Trophoblast cell (in vitro differentiated cells and primary cell): ENCODE data around the gene PERM1.
A peak's percentile ranks its signal among the peaks of the same experiment; 100 is the strongest.

Experiments used
- DNase-seq, 2 donors: peaks; one replicate each; pipeline ENCODE4 v3.0.0-alpha.2; 2016
- H2AFZ ChIP-seq: 2 replicates; pipeline ENCODE4 v1.6.1; 2013; ENCODE audit warnings: low read length, moderate library complexity, mild to moderate bottlenecking; ENCODE audit not compliant: insufficient read depth, poor library complexity
- H2AK5ac ChIP-seq: 2 replicates; pipeline ENCODE4 v1.6.1; 2013; ENCODE audit warnings: mild to moderate bottlenecking, low read length
- H2BK120ac ChIP-seq: 2 replicates; pipeline ENCODE4 v1.6.1; 2013; ENCODE audit warnings: low read length, mild to moderate bottlenecking, moderate library complexity; ENCODE audit not compliant: insufficient read depth, poor library complexity
- H2BK12ac ChIP-seq: 2 replicates; pipeline ENCODE4 v1.6.1; 2013; ENCODE audit warnings: mild to moderate bottlenecking, low read length, moderate library complexity
- H2BK5ac ChIP-seq: 2 replicates; pipeline ENCODE4 v1.6.1; 2013; ENCODE audit warnings: low read length, low read depth, moderate library complexity, mild to moderate bottlenecking; ENCODE audit not compliant: poor library complexity
- H3K14ac ChIP-seq: 2 replicates; pipeline ENCODE4 v1.6.1; 2013; ENCODE audit warnings: mild to moderate bottlenecking, low read length
- H3K18ac ChIP-seq: 2 replicates; pipeline ENCODE4 v1.6.1; 2013; ENCODE audit warnings: mild to moderate bottlenecking, low read length
- H3K23ac ChIP-seq: 2 replicates; pipeline ENCODE4 v1.6.1; 2013; ENCODE audit warnings: low read length
- H3K27ac ChIP-seq: 2 replicates; pipeline ENCODE4 v1.5.1; 2013; ENCODE audit warnings: low read depth, mild to moderate bottlenecking, inconsistent platforms, low read length, moderate library complexity
- H3K27me3 ChIP-seq: 2 replicates; pipeline ENCODE4 v1.6.1; 2013; ENCODE audit warnings: inconsistent platforms, mild to moderate bottlenecking, low read length, moderate library complexity; ENCODE audit not compliant: insufficient read depth
- H3K36me3 ChIP-seq, 2 experiments: 1 replicate in 1 of 2; 2 replicates in 1 of 2; pipeline ENCODE4 v1.6.1; 2013; ENCODE audit warnings: low read length in 2 of 2, mild to moderate bottlenecking in 2 of 2, moderate library complexity in 1 of 2; ENCODE audit not compliant: insufficient read depth in 2 of 2, control insufficient read depth in 1 of 2
- H3K4ac ChIP-seq: 2 replicates; pipeline ENCODE4 v1.6.1; 2013; ENCODE audit warnings: low read depth, mild to moderate bottlenecking, low read length, moderate library complexity
- H3K4me1 ChIP-seq, 2 experiments: 1 replicate in 1 of 2; 2 replicates in 1 of 2; pipeline ENCODE4 v1.6.1; 2013; ENCODE audit warnings: low read length in 2 of 2, mild to moderate bottlenecking in 2 of 2, moderate library complexity in 1 of 2; ENCODE audit not compliant: insufficient read depth in 2 of 2, control insufficient read depth in 1 of 2
- H3K4me2 ChIP-seq: 2 replicates; pipeline ENCODE4 v1.6.1; 2013; ENCODE audit warnings: inconsistent platforms, mild to moderate bottlenecking, low read length, moderate library complexity
- H3K4me3 ChIP-seq: 2 replicates; pipeline ENCODE4 v1.5.1; 2013; ENCODE audit warnings: mild to moderate bottlenecking, low read depth, low read length, inconsistent platforms
- H3K79me1 ChIP-seq: one replicate; pipeline ENCODE4 v1.6.1; 2013; ENCODE audit warnings: low read length
- H3K79me2 ChIP-seq: 2 replicates; pipeline ENCODE4 v1.6.1; 2013; ENCODE audit warnings: low read length, mild to moderate bottlenecking; ENCODE audit not compliant: control insufficient read depth, insufficient read depth, poor library complexity
- H3K9ac ChIP-seq: 2 replicates; pipeline ENCODE4 v1.6.1; 2013; ENCODE audit warnings: mild to moderate bottlenecking, low read length
- H3K9me3 ChIP-seq: 2 replicates; pipeline ENCODE4 v1.6.1; 2013; ENCODE audit warnings: low read depth, mild to moderate bottlenecking, control low read depth, inconsistent platforms, low read length; ENCODE audit not compliant: insufficient read depth
- H4K12ac ChIP-seq: 2 replicates; pipeline ENCODE4 v1.6.1; 2013; ENCODE audit warnings: low read depth, mild to moderate bottlenecking, low read length, moderate library complexity
- H4K8ac ChIP-seq: 2 replicates; pipeline ENCODE4 v1.6.1; 2013; ENCODE audit warnings: low read depth, mild to moderate bottlenecking, low read length, moderate library complexity
- H4K91ac ChIP-seq: one replicate; pipeline ENCODE4 v1.6.1; 2013; ENCODE audit warnings: low read depth, mild to moderate bottlenecking, low read length, moderate library complexity
- WGBS: extraction: QIAGEN DNeasy Blood & Tissue Kit; methylation state at CpG from one replicate; pipeline ENCODE4 v1.1.7; 2013; ENCODE audit warnings: missing lambda C conversion rate; ENCODE audit not compliant: insufficient read length, insufficient coverage; ENCODE audit errors: extremely low coverage; 5-methylcytosine and 5-hydroxymethylcytosine counted together

PERM1 gene

DNA sequence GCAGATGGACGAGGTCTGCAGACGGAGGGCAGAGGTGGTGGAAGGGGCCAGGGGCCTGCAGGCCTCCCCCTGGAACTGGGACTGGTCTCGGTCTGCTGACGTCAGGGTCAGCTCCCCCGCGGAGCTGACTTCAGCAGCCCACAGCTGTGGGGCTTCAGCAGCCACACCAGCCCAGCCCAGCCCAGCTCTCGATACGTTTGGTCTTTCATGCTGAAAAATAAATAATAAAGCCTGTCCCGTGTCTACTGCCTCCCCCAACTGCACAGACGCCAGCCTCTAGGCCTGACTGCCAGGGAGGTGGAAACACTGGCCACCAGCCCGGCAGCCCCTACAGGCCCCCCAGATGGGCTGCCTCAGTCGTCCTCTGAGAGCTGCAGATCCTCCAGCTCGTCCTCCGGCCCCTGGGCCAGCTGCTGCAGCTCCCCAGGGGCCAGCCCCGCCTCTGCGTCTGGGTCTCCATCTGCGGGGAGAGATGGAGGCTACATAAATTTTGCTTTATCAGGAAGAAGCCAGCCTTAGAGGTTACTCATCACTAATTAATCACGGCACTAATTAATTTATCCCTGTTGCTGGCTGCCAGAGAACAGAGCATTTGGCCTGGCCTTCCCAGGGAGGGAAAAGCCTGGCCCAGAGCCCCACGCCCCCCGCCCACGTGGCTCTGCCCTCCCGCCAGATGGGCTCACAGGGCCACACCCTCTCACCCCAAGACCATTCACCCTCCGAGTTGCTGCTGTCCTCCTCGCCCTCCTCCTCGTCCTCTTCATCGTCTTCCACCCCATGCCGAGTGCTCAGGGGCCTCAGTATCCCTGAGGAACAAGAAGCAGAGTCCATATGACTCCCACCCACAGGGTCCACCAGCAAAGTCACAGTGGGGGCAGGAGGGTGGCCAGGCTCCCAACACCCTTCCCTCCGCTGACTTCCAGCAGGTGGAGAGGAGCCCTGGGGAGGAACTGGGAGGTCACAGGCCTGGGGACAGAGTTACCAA lies 37.3 kb downstream of the PERM1 start:
- H3K23ac ChIP-seq: no peak overlapping the region
- H4K91ac ChIP-seq: no peak overlapping the region
- H2BK5ac ChIP-seq: no peak overlapping the region
- H3K4me2 ChIP-seq: no peak overlapping the region
- H3K9ac ChIP-seq: no peak overlapping the region
- no peak overlapping the region for H3K27ac ChIP-seq
- H3K4me3 ChIP-seq: no peak overlapping the region
- DNase-seq: no peak
- H3K79me1 ChIP-seq: peaks cover 22% of the 10 kb centered on the region
- H3K79me2 ChIP-seq: peaks cover 4% of the 10 kb centered on the region
- peaks cover 50 to 56% of the 10 kb centered on the region in 2 experiments for H3K36me3 ChIP-seq
- H3K9me3 ChIP-seq: no peaks in the 10 kb centered on the region
- no peak overlapping the region for H2AFZ ChIP-seq
- no peak overlapping the region for H4K12ac ChIP-seq
- H3K14ac ChIP-seq: no peak overlapping the region
- WGBS: no CpG with 5 or more reads among the region's 28 CpGs
- no peak overlapping the region for H2BK12ac ChIP-seq
- H3K4ac ChIP-seq: no peak overlapping the region
- peaks cover 2% of the 10 kb centered on the region for H3K27me3 ChIP-seq
- H2BK120ac ChIP-seq: no peak overlapping the region
- H4K8ac ChIP-seq: no peak overlapping the region
- H3K4me1 ChIP-seq: peaks cover 27% of the 10 kb centered on the region in 2 experiments
- H2AK5ac ChIP-seq: no peak overlapping the region
- H3K18ac ChIP-seq: no peak overlapping the region

DNA sequence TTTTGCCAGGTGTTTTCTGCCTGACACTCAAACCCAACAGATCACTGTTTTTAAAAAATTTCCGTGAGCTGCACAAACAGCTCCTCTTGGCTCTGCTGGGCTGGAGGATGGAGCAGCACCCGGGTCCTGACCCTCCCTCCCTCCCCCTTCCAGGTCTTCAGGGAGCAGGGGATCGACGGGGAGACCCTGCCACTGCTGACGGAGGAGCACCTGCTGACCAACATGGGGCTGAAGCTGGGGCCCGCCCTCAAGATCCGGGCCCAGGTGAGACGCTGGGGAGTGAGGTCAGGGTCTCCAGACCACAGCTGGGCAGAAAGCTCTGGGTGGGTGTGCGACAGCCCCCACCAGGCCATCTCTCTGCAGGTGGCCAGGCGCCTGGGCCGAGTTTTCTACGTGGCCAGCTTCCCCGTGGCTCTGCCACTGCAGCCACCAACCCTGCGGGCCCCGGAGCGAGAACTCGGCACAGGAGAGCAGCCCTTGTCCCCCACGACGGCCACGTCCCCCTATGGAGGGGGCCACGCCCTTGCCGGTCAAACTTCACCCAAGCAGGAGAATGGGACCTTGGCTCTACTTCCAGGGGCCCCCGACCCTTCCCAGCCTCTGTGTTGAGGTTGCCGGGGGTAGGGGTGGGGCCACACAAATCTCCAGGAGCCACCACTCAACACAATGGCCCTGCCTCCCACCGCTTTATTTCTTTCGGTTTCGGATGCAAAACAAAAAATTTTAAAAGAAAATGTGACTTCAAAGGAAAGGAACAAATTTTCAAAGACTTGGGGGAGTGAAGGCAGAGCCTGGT lies 38.1 kb downstream of the PERM1 start:
- no peak for DNase-seq
- peaks cover 45 to 47% of the 10 kb centered on the region in 2 experiments for H3K36me3 ChIP-seq
- no peak overlapping the region for H3K9ac ChIP-seq
- peaks cover 4% of the 10 kb centered on the region for H3K79me2 ChIP-seq
- H3K9me3 ChIP-seq: no peaks in the 10 kb centered on the region
- no peak overlapping the region for H4K12ac ChIP-seq
- no peak overlapping the region for H3K4me2 ChIP-seq
- no peak overlapping the region for H3K4me3 ChIP-seq
- no peak overlapping the region for H3K18ac ChIP-seq
- peaks cover 2% of the 10 kb centered on the region for H3K27me3 ChIP-seq
- H3K14ac ChIP-seq: no peak overlapping the region
- no CpG with 5 or more reads among the region's 27 CpGs for WGBS
- H2BK120ac ChIP-seq: no peak overlapping the region
- no peak overlapping the region for H3K27ac ChIP-seq
- peaks cover 26% of the 10 kb centered on the region for H3K79me1 ChIP-seq
- H2AK5ac ChIP-seq: no peak overlapping the region
- H2AFZ ChIP-seq: no peak overlapping the region
- H4K91ac ChIP-seq: no peak overlapping the region
- no peak overlapping the region for H3K4ac ChIP-seq
- no peak overlapping the region for H2BK5ac ChIP-seq
- H3K23ac ChIP-seq: no peak overlapping the region
- peaks cover 35% of the 10 kb centered on the region in 2 experiments for H3K4me1 ChIP-seq
- no peak overlapping the region for H2BK12ac ChIP-seq
- no peak overlapping the region for H4K8ac ChIP-seq

DNA sequence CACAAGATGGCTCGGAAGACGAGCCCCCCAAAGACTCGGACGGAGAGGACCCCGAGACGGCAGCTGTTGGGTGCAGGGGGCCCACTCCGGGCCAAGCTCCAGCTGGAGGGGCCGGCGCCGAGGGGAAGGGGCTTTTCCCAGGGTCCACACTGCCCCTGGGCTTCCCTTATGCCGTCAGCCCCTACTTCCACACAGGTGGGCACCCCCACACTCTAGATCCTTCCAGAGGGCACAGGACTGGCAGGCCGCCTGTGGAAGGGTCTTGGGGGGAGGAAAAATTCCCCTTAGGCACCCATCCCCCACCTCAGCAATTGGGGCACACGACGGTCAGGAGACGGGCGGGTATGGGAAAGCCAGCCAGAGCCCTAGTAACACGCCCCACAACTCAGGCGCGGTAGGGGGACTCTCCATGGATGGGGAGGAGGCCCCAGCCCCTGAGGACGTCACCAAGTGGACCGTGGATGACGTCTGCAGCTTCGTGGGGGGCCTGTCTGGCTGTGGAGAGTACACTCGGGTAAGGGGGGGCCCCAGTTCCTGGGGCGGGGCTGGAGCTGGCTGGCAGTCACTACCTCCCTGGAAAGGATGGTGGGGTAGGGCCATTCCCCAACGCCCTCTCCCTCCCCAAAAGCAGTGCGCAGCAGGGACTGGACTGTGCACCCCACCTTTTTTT lies 38.9 kb downstream of the PERM1 start:
- no peak overlapping the region for H3K9ac ChIP-seq
- H3K18ac ChIP-seq: peak overlapping the region; percentile 46
- H2BK5ac ChIP-seq: no peak overlapping the region
- WGBS: no CpG with 5 or more reads among the region's 27 CpGs
- no peaks in the 10 kb centered on the region for H3K9me3 ChIP-seq
- H3K4me3 ChIP-seq: no peak overlapping the region
- peaks cover 2% of the 10 kb centered on the region for H3K27me3 ChIP-seq
- peaks cover 4% of the 10 kb centered on the region for H3K79me2 ChIP-seq
- peaks cover 26% of the 10 kb centered on the region for H3K79me1 ChIP-seq
- peak overlapping the region; percentile 88 for H4K91ac ChIP-seq
- H3K36me3 ChIP-seq: peaks cover 37 to 40% of the 10 kb centered on the region in 2 experiments
- H2BK120ac ChIP-seq: peak overlapping the region; percentile 36
- H3K23ac ChIP-seq: no peak overlapping the region
- peak overlapping the region; percentile 66 for H3K4me2 ChIP-seq
- H3K4me1 ChIP-seq: peaks cover 41 to 42% of the 10 kb centered on the region in 2 experiments
- H4K12ac ChIP-seq: no peak overlapping the region
- H3K14ac ChIP-seq: peak overlapping the region; percentile 45
- H4K8ac ChIP-seq: peak overlapping the region; percentile 42
- peak overlapping the region; percentile 8 for H2AFZ ChIP-seq
- H2BK12ac ChIP-seq: no peak overlapping the region
- DNase-seq: no peak
- no peak overlapping the region for H3K4ac ChIP-seq
- peak overlapping the region; percentile 76 for H2AK5ac ChIP-seq
- no peak overlapping the region for H3K27ac ChIP-seq

DNA sequence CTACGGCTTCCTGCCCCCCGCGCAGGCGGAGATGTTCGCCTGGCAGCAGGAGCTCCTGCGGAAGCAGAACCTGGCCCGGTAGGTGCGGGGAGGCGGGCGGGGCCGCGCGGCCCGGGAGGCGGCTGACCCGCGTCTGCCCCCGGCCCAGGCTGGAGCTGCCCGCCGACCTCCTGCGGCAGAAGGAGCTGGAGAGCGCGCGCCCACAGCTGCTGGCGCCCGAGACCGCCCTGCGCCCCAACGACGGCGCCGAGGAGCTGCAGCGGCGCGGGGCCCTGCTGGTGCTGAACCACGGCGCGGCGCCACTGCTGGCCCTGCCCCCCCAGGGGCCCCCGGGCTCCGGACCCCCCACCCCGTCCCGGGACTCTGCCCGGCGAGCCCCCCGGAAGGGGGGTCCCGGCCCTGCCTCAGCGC lies 39.5 kb downstream of the PERM1 start:
- Histone ChIP-seq H2BK12ac (no peak overlapping the region), H3K23ac (no peak overlapping the region), H2AK5ac (no peak overlapping the region), H3K36me3 (peaks cover 32 to 34% of the 10 kb centered on the region in 2 experiments), H3K14ac (peak overlapping the region; percentile 60), H3K4ac (no peak overlapping the region), H3K4me1 (peaks cover 41 to 42% of the 10 kb centered on the region in 2 experiments), H4K8ac (peak overlapping the region; percentile 85), H4K91ac (peak overlapping the region; percentile 88), H3K27me3 (peaks cover 2% of the 10 kb centered on the region), H2BK120ac (peak overlapping the region; percentile 67), H3K4me3 (peak overlapping the region; percentile 51), H3K9me3 (no peaks in the 10 kb centered on the region), H3K9ac (no peak overlapping the region), H2BK5ac (peak overlapping the region; percentile 44), H3K79me2 (peaks cover 4% of the 10 kb centered on the region), H3K27ac (no peak overlapping the region), H3K18ac (no peak overlapping the region), H3K4me2 (peak overlapping the region; percentile 66), H4K12ac (no peak overlapping the region), H3K79me1 (peaks cover 26% of the 10 kb centered on the region), H2AFZ (peak overlapping the region; percentile 8)
- no CpG with 5 or more reads among the region's 48 CpGs for WGBS
- no peak for DNase-seq
